ENCODE data around the gene CEP95.
"Not testable (repeated sequence)": the region's sequence is repeated elsewhere in the genome, so short reads cannot be mapped to it uniquely, and the experiment has no call there.

DNA sequence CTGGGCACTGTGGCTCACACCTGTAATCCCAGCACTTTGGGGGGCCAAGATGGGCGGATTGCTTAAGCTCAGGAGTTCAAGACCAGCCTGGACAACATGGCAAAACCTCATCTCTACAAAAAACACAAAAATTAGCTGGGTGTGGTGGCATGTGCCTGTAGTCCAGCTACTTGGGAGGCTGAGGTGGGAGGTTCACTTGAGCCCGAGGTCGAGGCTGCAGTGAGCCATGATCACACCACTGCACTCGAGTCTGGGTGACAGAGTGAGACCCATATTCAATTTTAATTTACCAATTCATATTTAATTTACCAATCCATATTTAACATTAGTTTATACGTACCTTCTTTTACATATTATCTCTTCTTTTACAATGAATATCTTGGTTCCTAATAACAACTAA lies 11.5 kb upstream of the CEP95 start:
- TF ChIP-seq ZNF292 (CRISPR knock-in tag; IDR thresholded peaks at IDR 0.05; ENCODE audit: borderline replicate concordance, low read depth); SRSF4 (IDR thresholded peaks at IDR 0.05; ENCODE audit: low read depth, low read length, poor library complexity, severe bottlenecking); KDM1A (CRISPR knock-in tag; IDR thresholded peaks at IDR 0.05); POLR2AphosphoS5 (IDR thresholded peaks at IDR 0.05; ENCODE audit: low read depth, low read length); TCF12 (IDR thresholded peaks at IDR 0.05); TCF12 (CRISPR knock-in tag; IDR thresholded peaks at IDR 0.05); AHR (CRISPR knock-in tag; IDR thresholded peaks at IDR 0.05); PPARG (CRISPR knock-in tag; conservative IDR thresholded peaks at IDR 0.05); ZNF552 (CRISPR knock-in tag; IDR thresholded peaks at IDR 0.05; ENCODE audit: borderline replicate concordance); GABPB1 (CRISPR knock-in tag; IDR thresholded peaks at IDR 0.05); REXO4 (CRISPR knock-in tag; IDR thresholded peaks at IDR 0.05; ENCODE audit: borderline replicate concordance); POLR2A (IDR thresholded peaks at IDR 0.05; ENCODE audit: insufficient read depth in 1 of 2, low read depth in 2 of 2, low read length in 2 of 2): not testable (repeated sequence)
- TF ChIP-seq, protein P1, sequence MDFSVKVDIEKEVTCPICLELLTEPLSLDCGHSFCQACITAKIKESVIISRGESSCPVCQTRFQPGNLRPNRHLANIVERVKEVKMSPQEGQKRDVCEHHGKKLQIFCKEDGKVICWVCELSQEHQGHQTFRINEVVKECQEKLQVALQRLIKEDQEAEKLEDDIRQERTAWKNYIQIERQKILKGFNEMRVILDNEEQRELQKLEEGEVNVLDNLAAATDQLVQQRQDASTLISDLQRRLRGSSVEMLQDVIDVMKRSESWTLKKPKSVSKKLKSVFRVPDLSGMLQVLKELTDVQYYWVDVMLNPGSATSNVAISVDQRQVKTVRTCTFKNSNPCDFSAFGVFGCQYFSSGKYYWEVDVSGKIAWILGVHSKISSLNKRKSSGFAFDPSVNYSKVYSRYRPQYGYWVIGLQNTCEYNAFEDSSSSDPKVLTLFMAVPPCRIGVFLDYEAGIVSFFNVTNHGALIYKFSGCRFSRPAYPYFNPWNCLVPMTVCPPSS (IDR thresholded peaks at IDR 0.05) = not testable (repeated sequence)
- TF ChIP-seq, protein P2, sequence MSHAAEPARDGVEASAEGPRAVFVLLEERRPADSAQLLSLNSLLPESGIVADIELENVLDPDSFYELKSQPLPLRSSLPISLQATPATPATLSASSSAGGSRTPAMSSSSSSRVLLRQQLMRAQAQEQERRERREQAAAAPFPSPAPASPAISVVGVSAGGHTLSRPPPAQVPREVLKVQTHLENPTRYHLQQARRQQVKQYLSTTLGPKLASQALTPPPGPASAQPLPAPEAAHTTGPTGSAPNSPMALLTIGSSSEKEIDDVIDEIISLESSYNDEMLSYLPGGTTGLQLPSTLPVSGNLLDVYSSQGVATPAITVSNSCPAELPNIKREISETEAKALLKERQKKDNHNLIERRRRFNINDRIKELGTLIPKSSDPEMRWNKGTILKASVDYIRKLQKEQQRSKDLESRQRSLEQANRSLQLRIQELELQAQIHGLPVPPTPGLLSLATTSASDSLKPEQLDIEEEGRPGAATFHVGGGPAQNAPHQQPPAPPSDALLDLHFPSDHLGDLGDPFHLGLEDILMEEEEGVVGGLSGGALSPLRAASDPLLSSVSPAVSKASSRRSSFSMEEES (CRISPR knock-in tag; IDR thresholded peaks at IDR 0.05) = not testable (repeated sequence)
- TF ChIP-seq, protein P3, sequence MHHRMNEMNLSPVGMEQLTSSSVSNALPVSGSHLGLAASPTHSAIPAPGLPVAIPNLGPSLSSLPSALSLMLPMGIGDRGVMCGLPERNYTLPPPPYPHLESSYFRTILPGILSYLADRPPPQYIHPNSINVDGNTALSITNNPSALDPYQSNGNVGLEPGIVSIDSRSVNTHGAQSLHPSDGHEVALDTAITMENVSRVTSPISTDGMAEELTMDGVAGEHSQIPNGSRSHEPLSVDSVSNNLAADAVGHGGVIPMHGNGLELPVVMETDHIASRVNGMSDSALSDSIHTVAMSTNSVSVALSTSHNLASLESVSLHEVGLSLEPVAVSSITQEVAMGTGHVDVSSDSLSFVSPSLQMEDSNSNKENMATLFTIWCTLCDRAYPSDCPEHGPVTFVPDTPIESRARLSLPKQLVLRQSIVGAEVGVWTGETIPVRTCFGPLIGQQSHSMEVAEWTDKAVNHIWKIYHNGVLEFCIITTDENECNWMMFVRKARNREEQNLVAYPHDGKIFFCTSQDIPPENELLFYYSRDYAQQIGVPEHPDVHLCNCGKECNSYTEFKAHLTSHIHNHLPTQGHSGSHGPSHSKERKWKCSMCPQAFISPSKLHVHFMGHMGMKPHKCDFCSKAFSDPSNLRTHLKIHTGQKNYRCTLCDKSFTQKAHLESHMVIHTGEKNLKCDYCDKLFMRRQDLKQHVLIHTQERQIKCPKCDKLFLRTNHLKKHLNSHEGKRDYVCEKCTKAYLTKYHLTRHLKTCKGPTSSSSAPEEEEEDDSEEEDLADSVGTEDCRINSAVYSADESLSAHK (CRISPR knock-in tag; IDR thresholded peaks at IDR 0.05; ENCODE audit: borderline replicate concordance) = not testable (repeated sequence)

Measured in HepG2 (cell line).